Measurements from ENCODE around the gene OR8A1. TPM values are rescaled to one million over a fixed set of nuclear protein-coding genes. Genes with fewer than 3 reads are reported as not detected.

The OR8A1 gene
- total RNA-seq, 1 donor from 2014 or later, result not detected

GRCh38 chr11:124591430-124591829, 21.6 kb downstream of the OR8A1 start:
- no peaks in the 10 kb centered on the region for H3K9me3 Mint-ChIP-seq (ENCODE audit: unreplicated experiment)
- no peaks in the 10 kb centered on the region for H3K4me1 Mint-ChIP-seq (ENCODE audit: low read depth, unreplicated experiment)
- H3K4me3 Mint-ChIP-seq (ENCODE audit: unreplicated experiment), result no peak overlapping the region
- Histone ChIP-seq H3K4me1 (ENCODE audit: insufficient read depth, low read length) (no peaks in the 10 kb centered on the region), H3K9ac (ENCODE audit: low read length) (no peak overlapping the region), H3K36me3 (ENCODE audit: insufficient read depth, low read length) (no peaks in the 10 kb centered on the region), H3K4me2 (ENCODE audit: low read length) (no peak overlapping the region), H3K79me2 (ENCODE audit: insufficient read depth, low read length) (no peaks in the 10 kb centered on the region), H3K9me3 (ENCODE audit: insufficient read depth, low read depth, low read length) (no peaks in the 10 kb centered on the region), H3K27me3 (ENCODE audit: insufficient read depth, low read length) (no peaks in the 10 kb centered on the region), H3K27ac (ENCODE audit: low read depth, low read length) (no peak overlapping the region), H2AFZ (ENCODE audit: low read depth, low read length) (no peak overlapping the region), H3K4me3 (ENCODE audit: insufficient read depth, low read depth, low read length) (no peak overlapping the region), H4K20me1 (ENCODE audit: insufficient read depth, low read length) (no peaks in the 10 kb centered on the region)
- FAIRE-seq, result no peak
- TF ChIP-seq EZH2 (IDR thresholded peaks at IDR 0.05; ENCODE audit: insufficient read depth, low read length) (no peak), CTCF (IDR thresholded peaks at IDR 0.05; ENCODE audit: insufficient read depth, low read depth, low read length) (no peak)
- H3K27me3 Mint-ChIP-seq (ENCODE audit: low read depth, unreplicated experiment), result peaks cover 5% of the 10 kb centered on the region
- DNase-seq (ENCODE audit: low read depth), result no peak
- H3K27ac Mint-ChIP-seq (ENCODE audit: unreplicated experiment), result no peak overlapping the region
- no peaks in the 10 kb centered on the region for H3K36me3 Mint-ChIP-seq (ENCODE audit: low read depth, unreplicated experiment)

- Histone ChIP-seq H3K4me1 (ENCODE audit: insufficient read depth, low read length) (no peaks in the 10 kb centered on the region), H4K20me1 (ENCODE audit: insufficient read depth, low read length) (no peaks in the 10 kb centered on the region), H3K36me3 (ENCODE audit: insufficient read depth, low read length) (no peaks in the 10 kb centered on the region), H3K79me2 (ENCODE audit: insufficient read depth, low read length) (no peaks in the 10 kb centered on the region), H3K27ac (ENCODE audit: low read depth, low read length) (no peak overlapping the region), H3K4me3 (ENCODE audit: insufficient read depth, low read depth, low read length) (no peak overlapping the region), H2AFZ (ENCODE audit: low read depth, low read length) (no peak overlapping the region), H3K9ac (ENCODE audit: low read length) (no peak overlapping the region), H3K9me3 (ENCODE audit: insufficient read depth, low read depth, low read length) (no peaks in the 10 kb centered on the region), H3K27me3 (ENCODE audit: insufficient read depth, low read length) (peaks cover 5% of the 10 kb centered on the region), H3K4me2 (ENCODE audit: low read length) (no peak overlapping the region)
- no peaks in the 10 kb centered on the region for H3K9me3 Mint-ChIP-seq (ENCODE audit: unreplicated experiment)
- no peak for DNase-seq (ENCODE audit: low read depth)
- no peak overlapping the region for H3K4me3 Mint-ChIP-seq (ENCODE audit: unreplicated experiment)
- no peak for FAIRE-seq
- H3K27me3 Mint-ChIP-seq (ENCODE audit: low read depth, unreplicated experiment), result peaks cover 3% of the 10 kb centered on the region
- H3K27ac Mint-ChIP-seq (ENCODE audit: unreplicated experiment), result no peak overlapping the region
- TF ChIP-seq EZH2 (IDR thresholded peaks at IDR 0.05; ENCODE audit: insufficient read depth, low read length) (no peak), CTCF (IDR thresholded peaks at IDR 0.05; ENCODE audit: insufficient read depth, low read depth, low read length) (no peak)
- no peaks in the 10 kb centered on the region for H3K36me3 Mint-ChIP-seq (ENCODE audit: low read depth, unreplicated experiment)
- no peaks in the 10 kb centered on the region for H3K4me1 Mint-ChIP-seq (ENCODE audit: low read depth, unreplicated experiment)
Observed at GRCh38 chr11:124592627-124593026, 22.8 kb downstream of the OR8A1 start.

GRCh38 chr11:124595302-124595701, 25.5 kb downstream of the OR8A1 start:
- H3K36me3 Mint-ChIP-seq (ENCODE audit: low read depth, unreplicated experiment), result no peaks in the 10 kb centered on the region
- Histone ChIP-seq H3K9me3 (ENCODE audit: insufficient read depth, low read depth, low read length) (no peaks in the 10 kb centered on the region), H3K27me3 (ENCODE audit: insufficient read depth, low read length) (peaks cover 5% of the 10 kb centered on the region), H3K9ac (ENCODE audit: low read length) (no peak overlapping the region), H2AFZ (ENCODE audit: low read depth, low read length) (no peak overlapping the region), H3K4me3 (ENCODE audit: insufficient read depth, low read depth, low read length) (no peak overlapping the region), H4K20me1 (ENCODE audit: insufficient read depth, low read length) (no peaks in the 10 kb centered on the region), H3K79me2 (ENCODE audit: insufficient read depth, low read length) (no peaks in the 10 kb centered on the region), H3K4me2 (ENCODE audit: low read length) (no peak overlapping the region), H3K36me3 (ENCODE audit: insufficient read depth, low read length) (no peaks in the 10 kb centered on the region), H3K27ac (ENCODE audit: low read depth, low read length) (no peak overlapping the region), H3K4me1 (ENCODE audit: insufficient read depth, low read length) (no peaks in the 10 kb centered on the region)
- no peak overlapping the region for H3K4me3 Mint-ChIP-seq (ENCODE audit: unreplicated experiment)
- H3K9me3 Mint-ChIP-seq (ENCODE audit: unreplicated experiment), result no peaks in the 10 kb centered on the region
- TF ChIP-seq EZH2 (IDR thresholded peaks at IDR 0.05; ENCODE audit: insufficient read depth, low read length), result no peak
- TF ChIP-seq CTCF (IDR thresholded peaks at IDR 0.05; ENCODE audit: insufficient read depth, low read depth, low read length), result no peak
- no peaks in the 10 kb centered on the region for H3K27me3 Mint-ChIP-seq (ENCODE audit: low read depth, unreplicated experiment)
- DNase-seq (ENCODE audit: low read depth) (no peak), FAIRE-seq (no peak)
- no peaks in the 10 kb centered on the region for H3K4me1 Mint-ChIP-seq (ENCODE audit: low read depth, unreplicated experiment)
- H3K27ac Mint-ChIP-seq (ENCODE audit: unreplicated experiment), result no peak overlapping the region

Data from astrocyte (in vitro differentiated cells and primary cell).